ENCODE measurements around the gene ZNF57.

The ZNF57 gene

GRCh38 chr19:2912306-2912705, 11.6 kb downstream of the ZNF57 start:
- TF ChIP-seq POLR2AphosphoS5 (IDR thresholded peaks at IDR 0.05; ENCODE audit: low read depth, low read length) (no peak), REST (IDR thresholded peaks at IDR 0.05; ENCODE audit: insufficient read depth in 1 of 2, low read depth in 2 of 2, low read length in 2 of 2) (no peak), TAF1 (IDR thresholded peaks at IDR 0.05; ENCODE audit: borderline replicate concordance, insufficient read depth, low read length) (no peak)

- TF ChIP-seq SIN3A (IDR thresholded peaks at IDR 0.05; ENCODE audit: borderline replicate concordance, insufficient read depth, low read length) = no peak
- no peak for TF ChIP-seq TAF1 (IDR thresholded peaks at IDR 0.05; ENCODE audit: borderline replicate concordance, insufficient read depth, low read length)
- no peak for TF ChIP-seq REST (IDR thresholded peaks at IDR 0.05; ENCODE audit: insufficient read depth in 1 of 2, low read depth in 2 of 2, low read length in 2 of 2)
- no peak for TF ChIP-seq FOXP2 (optimal IDR thresholded peaks at IDR 0.05; ENCODE audit: borderline replicate concordance, extremely low read depth, extremely low read length, insufficient read depth)
- TF ChIP-seq POLR2AphosphoS5 (IDR thresholded peaks at IDR 0.05; ENCODE audit: low read depth, low read length) = no peak
Measured at GRCh38 chr19:2917275-2918184, 16.8 kb downstream of the ZNF57 start.

GRCh38 chr19:2922987-2923386, 22.3 kb downstream of the ZNF57 start:
- TF ChIP-seq POLR2AphosphoS5 (IDR thresholded peaks at IDR 0.05; ENCODE audit: low read depth, low read length) (no peak), REST (IDR thresholded peaks at IDR 0.05; ENCODE audit: insufficient read depth in 1 of 2, low read depth in 2 of 2, low read length in 2 of 2) (no peak), FOXP2 (optimal IDR thresholded peaks at IDR 0.05; ENCODE audit: borderline replicate concordance, extremely low read depth, extremely low read length, insufficient read depth) (no peak), TAF1 (IDR thresholded peaks at IDR 0.05; ENCODE audit: borderline replicate concordance, insufficient read depth, low read length) (no peak), SIN3A (IDR thresholded peaks at IDR 0.05; ENCODE audit: borderline replicate concordance, insufficient read depth, low read length) (no peak)

- TF ChIP-seq REST (IDR thresholded peaks at IDR 0.05; ENCODE audit: insufficient read depth in 1 of 2, low read depth in 2 of 2, low read length in 2 of 2) (no peak), SIN3A (IDR thresholded peaks at IDR 0.05; ENCODE audit: borderline replicate concordance, insufficient read depth, low read length) (no peak), FOXP2 (optimal IDR thresholded peaks at IDR 0.05; ENCODE audit: borderline replicate concordance, extremely low read depth, extremely low read length, insufficient read depth) (no peak), TAF1 (IDR thresholded peaks at IDR 0.05; ENCODE audit: borderline replicate concordance, insufficient read depth, low read length) (no peak), POLR2AphosphoS5 (IDR thresholded peaks at IDR 0.05; ENCODE audit: low read depth, low read length) (no peak)
Measured at GRCh38 chr19:2923510-2923909, 22.8 kb downstream of the ZNF57 start.

Measured in PFSK-1 (cell line).